Adipocyte (in vitro differentiated cells): Measurements from ENCODE around the gene RPS2.

ENCODE experiments used
- DNase-seq: peaks from one replicate; pipeline ENCODE4 v3.0.0-alpha.2; 2015; ENCODE audit warnings: low read depth
- H3K27me3 ChIP-seq: replicated peaks from 2 replicates; pipeline ENCODE4 v1.7.0; 2013; ENCODE audit warnings: mild to moderate bottlenecking, low read length, moderate library complexity; ENCODE audit not compliant: control insufficient read depth, insufficient read depth
- H3K36me3 ChIP-seq: 2 replicates; pipeline ENCODE4 v1.7.0; 2013; ENCODE audit warnings: low read length, mild to moderate bottlenecking, moderate library complexity; ENCODE audit not compliant: control insufficient read depth, insufficient read depth, severe bottlenecking
- H3K4me1 ChIP-seq: 2 replicates; pipeline ENCODE4 v1.7.0; 2013; ENCODE audit warnings: mild to moderate bottlenecking, low read length, moderate library complexity; ENCODE audit not compliant: control insufficient read depth, insufficient read depth
- H3K4me3 ChIP-seq: 2 replicates; pipeline ENCODE4 v1.7.0; 2013; ENCODE audit warnings: mild to moderate bottlenecking, low read length, moderate library complexity
- H3K9ac ChIP-seq: 2 replicates; pipeline ENCODE4 v1.7.0; 2013; ENCODE audit warnings: mild to moderate bottlenecking, low read length, moderate library complexity
- H3K9me3 ChIP-seq: 2 replicates; pipeline ENCODE4 v1.7.0; 2013; ENCODE audit warnings: mild to moderate bottlenecking, low read length, moderate library complexity; ENCODE audit not compliant: control insufficient read depth

Gene RPS2

GRCh38 chr16:2004795-2005517, 40.3 kb upstream of the RPS2 start:
- H3K9me3 ChIP-seq = no peaks in the 10 kb centered on the region
- H3K4me1 ChIP-seq = peaks cover 49% of the 10 kb centered on the region
- peaks cover 37% of the 10 kb centered on the region for H3K36me3 ChIP-seq
- no peak overlapping the region for H3K4me3 ChIP-seq
- H3K27me3 ChIP-seq = no peaks in the 10 kb centered on the region
- DNase-seq = no peak
- peak overlapping the region; percentile 61 for H3K9ac ChIP-seq

GRCh38 chr16:2003827-2004641, 39.4 kb upstream of the RPS2 start:
- Histone ChIP-seq H3K9me3 (no peaks in the 10 kb centered on the region), H3K4me1 (peaks cover 49% of the 10 kb centered on the region), H3K36me3 (peaks cover 46% of the 10 kb centered on the region), H3K4me3 (no peak overlapping the region), H3K27me3 (no peaks in the 10 kb centered on the region), H3K9ac (peak overlapping the region; percentile 37)
- peak; percentile 95 for DNase-seq

- peak overlapping the region; percentile 37 for H3K9ac ChIP-seq
- no peaks in the 10 kb centered on the region for H3K27me3 ChIP-seq
- H3K4me3 ChIP-seq = no peak overlapping the region
- peaks cover 47% of the 10 kb centered on the region for H3K4me1 ChIP-seq
- DNase-seq = no peak
- no peaks in the 10 kb centered on the region for H3K9me3 ChIP-seq
- H3K36me3 ChIP-seq = peaks cover 47% of the 10 kb centered on the region
Measured at GRCh38 chr16:2003231-2003826, 38.7 kb upstream of the RPS2 start.

- no peaks in the 10 kb centered on the region for H3K27me3 ChIP-seq
- DNase-seq = no peak
- H3K4me3 ChIP-seq = no peak overlapping the region
- H3K36me3 ChIP-seq = peaks cover 52% of the 10 kb centered on the region
- H3K9ac ChIP-seq = no peak overlapping the region
- no peaks in the 10 kb centered on the region for H3K9me3 ChIP-seq
- H3K4me1 ChIP-seq = peaks cover 47% of the 10 kb centered on the region
Measured at GRCh38 chr16:2002406-2003230, 38.0 kb upstream of the RPS2 start.

GRCh38 chr16:2001456-2002355, 37.1 kb upstream of the RPS2 start:
- no peak for DNase-seq
- Histone ChIP-seq H3K36me3 (peaks cover 52% of the 10 kb centered on the region), H3K9me3 (no peaks in the 10 kb centered on the region), H3K27me3 (no peaks in the 10 kb centered on the region), H3K9ac (no peak overlapping the region), H3K4me3 (no peak overlapping the region), H3K4me1 (peaks cover 47% of the 10 kb centered on the region)

- no peak for DNase-seq
- Histone ChIP-seq H3K4me1 (peaks cover 45% of the 10 kb centered on the region), H3K9ac (no peak overlapping the region), H3K27me3 (no peaks in the 10 kb centered on the region), H3K9me3 (no peaks in the 10 kb centered on the region), H3K4me3 (no peak overlapping the region), H3K36me3 (peaks cover 52% of the 10 kb centered on the region)
Measured at GRCh38 chr16:2001035-2001434, 36.4 kb upstream of the RPS2 start.

GRCh38 chr16:1999866-2000514, 35.4 kb upstream of the RPS2 start:
- Histone ChIP-seq H3K9me3 (no peaks in the 10 kb centered on the region), H3K36me3 (peaks cover 58% of the 10 kb centered on the region), H3K4me1 (peaks cover 35% of the 10 kb centered on the region), H3K4me3 (no peak overlapping the region), H3K27me3 (no peaks in the 10 kb centered on the region), H3K9ac (no peak overlapping the region)
- no peak for DNase-seq

GRCh38 chr16:1998852-1999801, 34.5 kb upstream of the RPS2 start:
- no peak overlapping the region for H3K4me3 ChIP-seq

GRCh38 chr16:1998360-1998835, 33.8 kb upstream of the RPS2 start:
- Histone ChIP-seq H3K9ac (peak overlapping the region; percentile 5), H3K27me3 (no peaks in the 10 kb centered on the region), H3K9me3 (no peaks in the 10 kb centered on the region), H3K36me3 (peaks cover 56% of the 10 kb centered on the region), H3K4me3 (no peak overlapping the region), H3K4me1 (peaks cover 25% of the 10 kb centered on the region)
- no peak for DNase-seq

More at GRCh38 chr16:1998852-1999801, 34.5 kb upstream of the RPS2 start:
- peaks cover 29% of the 10 kb centered on the region for H3K4me1 ChIP-seq
- H3K36me3 ChIP-seq = peaks cover 58% of the 10 kb centered on the region
- H3K9me3 ChIP-seq = no peaks in the 10 kb centered on the region
- no peaks in the 10 kb centered on the region for H3K27me3 ChIP-seq
- no peak for DNase-seq
- no peak overlapping the region for H3K9ac ChIP-seq
